Neural cell (in vitro differentiated cells): ENCODE data around the gene NELL1. TPM values are rescaled to one million over a fixed set of nuclear protein-coding genes. Genes with fewer than 3 reads are reported as not detected.

ENCODE experiments used
- H2AFZ ChIP-seq: fragments of 200-600, 300-800 bp; sonication (generic), shearing (Covaris generic); 2 replicates; pipeline ENCODE4 v1.6.0; 2014; ENCODE audit warnings: low read depth, mild to moderate bottlenecking, antibody characterized with exemption, low read length, moderate library complexity
- H3F3A ChIP-seq: fragments of 200-600 bp; shearing (Covaris generic); 2 replicates; pipeline ENCODE4 v1.6.1; 2016; ENCODE audit warnings: mild to moderate bottlenecking, moderate library complexity, mixed read lengths, antibody characterized with exemption, low read length; ENCODE audit not compliant: insufficient read depth, poor library complexity, severe bottlenecking
- H3K27ac ChIP-seq: fragments of 200-600, 300-800 bp; sonication (generic), shearing (Covaris generic); 2 replicates; pipeline ENCODE4 v1.5.1; 2014; ENCODE audit warnings: mild to moderate bottlenecking, low read length, moderate library complexity
- H3K27me3 ChIP-seq: fragments of 300-800, 200-600 bp; sonication (generic), shearing (Covaris generic); 2 replicates; pipeline ENCODE4 v1.6.0; 2014; ENCODE audit warnings: mild to moderate bottlenecking, low read depth, low read length, moderate library complexity; ENCODE audit not compliant: insufficient read depth
- H3K36me3 ChIP-seq: fragments of 300-800, 200-600 bp; sonication (generic), shearing (Covaris generic); 2 replicates; pipeline ENCODE4 v1.5.1; 2014; ENCODE audit warnings: mild to moderate bottlenecking, antibody characterized with exemption, low read length, moderate library complexity; ENCODE audit not compliant: insufficient read depth
- H3K4me2 ChIP-seq: fragments of 300-800, 200-600 bp; sonication (generic), shearing (Covaris generic); 2 replicates; pipeline ENCODE4 v1.6.0; 2014; ENCODE audit warnings: mild to moderate bottlenecking, low read length
- H3K4me3 ChIP-seq: fragments of 300-800, 200-600 bp; sonication (generic), shearing (Covaris generic); 2 replicates; pipeline ENCODE4 v1.5.1; 2014; ENCODE audit warnings: mild to moderate bottlenecking, low read length, moderate library complexity
- H3K79me2 ChIP-seq: fragments of 200-600 bp; shearing (Covaris generic); replicated peaks from 2 replicates; pipeline ENCODE4 v1.6.0; 2014; ENCODE audit warnings: mild to moderate bottlenecking, low read length, moderate library complexity; ENCODE audit not compliant: insufficient read depth
- H3K9ac ChIP-seq: fragments of 300-800, 200-600 bp; sonication (generic), shearing (Covaris generic); 2 replicates; pipeline ENCODE4 v1.6.1; 2016; ENCODE audit warnings: mild to moderate bottlenecking, low read length, mixed read lengths
- H3K9me2 ChIP-seq: fragments of 200-600 bp; shearing (Covaris generic); 2 replicates; pipeline ENCODE4 v1.6.1; 2016; ENCODE audit warnings: mild to moderate bottlenecking, low read length, mixed read lengths; ENCODE audit not compliant: insufficient read depth
- H3K9me3 ChIP-seq: fragments of 200-600, 300-800 bp; sonication (generic), shearing (Covaris generic); 2 replicates; pipeline ENCODE4 v1.6.1; 2016; ENCODE audit warnings: mild to moderate bottlenecking, mixed run types, low read length, moderate library complexity, mixed read lengths
- H4K20me1 ChIP-seq: fragments of 200-600 bp; shearing (Covaris generic); 2 replicates; pipeline ENCODE4 v1.6.1; 2016; ENCODE audit warnings: mild to moderate bottlenecking, mixed run types; ENCODE audit not compliant: insufficient read depth
- CTCF ChIP-seq: fragments of 450-650 bp; IDR thresholded peaks from 2 replicates; pipeline ENCODE4 v1.5.1; 2014; ENCODE audit warnings: antibody characterized with exemption, mild to moderate bottlenecking, moderate library complexity; ENCODE audit not compliant: poor library complexity, severe bottlenecking
- EZH2 ChIP-seq: fragments of 200-600, 300-800 bp; shearing (Covaris generic), sonication (generic); IDR thresholded peaks from 2 replicates; pipeline ENCODE4 v1.6.1; 2014; ENCODE audit warnings: antibody characterized with exemption, low read length, borderline replicate concordance, mild to moderate bottlenecking; ENCODE audit not compliant: insufficient read depth, poor library complexity, severe bottlenecking
- MXI1 ChIP-seq: fragments of 450-650 bp; conservative IDR thresholded peaks from 2 replicates; pipeline ENCODE4 v1.6.1; 2014; ENCODE audit warnings: antibody characterized with exemption, mild to moderate bottlenecking; ENCODE audit not compliant: poor library complexity, severe bottlenecking
- POLR2AphosphoS5 ChIP-seq: IDR thresholded peaks from 2 replicates; pipeline ENCODE4 v1.6.1; 2012
- RAD21 ChIP-seq: fragments of 450-650 bp; conservative IDR thresholded peaks from 2 replicates; pipeline ENCODE4 v1.6.1; 2014; ENCODE audit warnings: antibody characterized with exemption, mild to moderate bottlenecking, moderate library complexity
- REST ChIP-seq: IDR thresholded peaks from 2 replicates; pipeline ENCODE4 v1.6.1; 2012; ENCODE audit warnings: borderline replicate concordance
- SMC3 ChIP-seq: fragments of 450-650 bp; conservative IDR thresholded peaks from 2 replicates; pipeline ENCODE4 v1.6.1; 2014; ENCODE audit warnings: antibody characterized with exemption, mild to moderate bottlenecking, moderate library complexity; ENCODE audit not compliant: poor library complexity
- TAF1 ChIP-seq: IDR thresholded peaks from 2 replicates; pipeline ENCODE4 v1.6.1; 2012; ENCODE audit warnings: low read depth
- polyA plus RNA-seq: library from polyadenylated mRNA; depleted of rRNA; stranded (reverse); fragments of >200 nt; gene quantifications from 2 replicates; pipeline ENCODE4 v1.2.3, GENCODE V29; 2014

The NELL1 gene
- polyA plus RNA-seq, 1 donor from 2014 or later, result 70.4 TPM

GRCh38 chr11:21179770-21180169 lies 510.4 kb downstream of the NELL1 start:
- Histone ChIP-seq H3K27ac (no peak overlapping the region), H3K36me3 (no peaks in the 10 kb centered on the region), H4K20me1 (no peaks in the 10 kb centered on the region), H3K27me3 (no peaks in the 10 kb centered on the region), H3F3A (no peaks in the 10 kb centered on the region), H3K9me2 (no peaks in the 10 kb centered on the region), H2AFZ (no peak overlapping the region), H3K4me3 (no peak overlapping the region), H3K4me2 (no peak overlapping the region), H3K79me2 (no peaks in the 10 kb centered on the region), H3K9me3 (no peaks in the 10 kb centered on the region), H3K9ac (no peak overlapping the region)
- TF ChIP-seq TAF1 (no peak), EZH2 (no peak), SMC3 (no peak), CTCF (no peak), POLR2AphosphoS5 (no peak), RAD21 (no peak), MXI1 (no peak)

DNA sequence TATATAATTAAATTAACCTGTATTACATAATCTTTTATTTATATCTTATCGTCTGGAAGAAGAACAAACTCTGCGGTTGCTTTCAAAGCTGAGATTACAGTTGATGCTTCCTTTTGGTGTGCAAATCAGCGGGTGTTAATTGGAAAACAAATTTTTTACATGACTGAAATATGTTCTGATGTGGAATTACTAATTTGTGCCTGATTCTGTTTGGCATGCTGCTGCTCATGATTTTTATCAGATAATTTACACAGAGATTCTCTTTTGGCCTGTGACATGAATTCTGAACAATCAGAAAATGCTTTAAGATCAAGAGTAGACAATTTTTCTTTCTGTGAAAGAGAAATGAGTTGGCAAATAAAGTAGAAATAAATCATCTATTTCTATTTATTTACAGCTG lies 510.8 kb downstream of the NELL1 start:
- TF ChIP-seq SMC3 (no peak), REST (no peak), EZH2 (no peak), RAD21 (no peak), CTCF (no peak)
- Histone ChIP-seq H3K36me3 (no peaks in the 10 kb centered on the region), H2AFZ (no peak overlapping the region)

More for the DNA sequence above, 510.8 kb downstream of the NELL1 start:
- H4K20me1 ChIP-seq, result no peaks in the 10 kb centered on the region
- H3K27me3 ChIP-seq, result no peaks in the 10 kb centered on the region
- H3K4me2 ChIP-seq, result no peak overlapping the region
- no peaks in the 10 kb centered on the region for H3K9me3 ChIP-seq
- no peak overlapping the region for H3K27ac ChIP-seq
- H3K79me2 ChIP-seq, result no peaks in the 10 kb centered on the region
- no peak overlapping the region for H3K9ac ChIP-seq
- H3F3A ChIP-seq, result no peaks in the 10 kb centered on the region
- H3K9me2 ChIP-seq, result no peaks in the 10 kb centered on the region
- no peak overlapping the region for H3K4me3 ChIP-seq
